GM19395 (cell line): ENCODE measurements around the gene MAPK9.

Experiments used
- ATAC-seq: cut with Tn5 transposase; IDR thresholded peaks from one replicate; pipeline ENCODE4 v1.9.1; 2021; ENCODE audit warnings: mild to moderate bottlenecking, moderate library complexity; ENCODE audit not compliant: unreplicated experiment

MAPK9 gene

DNA sequence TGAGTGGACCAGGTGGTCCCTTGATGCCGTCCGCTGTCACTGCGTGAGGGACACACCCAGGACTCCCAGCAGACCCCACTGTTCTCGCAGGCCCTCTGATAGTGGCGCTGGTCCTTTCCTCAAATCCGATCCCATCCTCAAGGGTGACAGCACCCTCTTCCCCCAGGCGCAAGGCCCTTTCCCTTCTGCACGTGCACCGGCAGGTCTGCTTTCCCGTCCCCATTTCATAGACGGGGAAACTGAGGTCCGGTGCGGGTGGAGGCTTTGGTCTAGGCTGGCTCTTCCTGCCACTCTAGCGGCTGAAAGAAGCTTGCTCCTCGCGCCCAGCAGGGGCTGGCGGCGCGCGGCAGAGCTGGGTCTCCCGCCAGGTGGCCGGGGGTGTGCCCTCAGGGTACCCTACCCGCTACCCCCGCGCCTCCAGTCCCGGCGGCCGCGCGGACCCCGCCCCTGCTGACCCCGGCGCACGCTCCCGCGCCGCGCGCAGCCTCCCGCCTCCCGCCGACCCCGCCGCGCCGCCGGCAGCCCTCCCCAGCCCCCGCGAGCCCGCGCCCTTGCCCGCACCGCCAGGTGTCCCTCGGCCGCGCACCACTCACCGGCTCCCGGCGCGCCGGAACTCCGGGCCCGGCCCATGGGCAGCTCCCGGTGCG is 83.3 kb downstream of the MAPK9 start:
- ATAC-seq, result no peak

DNA sequence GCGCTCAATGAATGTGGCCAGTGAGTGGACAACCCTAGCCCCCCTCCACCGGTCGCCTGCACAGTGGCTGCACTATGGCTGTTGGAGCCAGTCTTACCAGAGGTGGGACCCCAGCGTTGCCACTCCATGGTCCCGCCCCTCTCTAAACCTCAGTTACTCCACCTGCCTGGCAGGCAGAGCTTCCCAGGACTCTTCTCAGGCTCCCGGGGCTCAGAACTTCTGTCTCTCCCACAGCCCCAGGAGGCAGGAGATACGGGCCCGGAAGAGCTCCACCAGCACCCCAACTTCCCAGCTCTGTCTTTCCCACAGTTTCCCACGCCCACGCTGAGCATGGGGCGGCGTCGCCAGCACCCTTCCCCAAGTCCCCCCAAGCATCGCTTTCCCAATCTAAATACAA is 83.8 kb downstream of the MAPK9 start:
- ATAC-seq, result no peak

- no peak for ATAC-seq
These were observed 84.3 kb downstream of the MAPK9 start for GRCh38 chr5:180207593-180207992.

- ATAC-seq, result no peak
These were observed 84.9 kb downstream of the MAPK9 start for GRCh38 chr5:180206993-180207392.

DNA sequence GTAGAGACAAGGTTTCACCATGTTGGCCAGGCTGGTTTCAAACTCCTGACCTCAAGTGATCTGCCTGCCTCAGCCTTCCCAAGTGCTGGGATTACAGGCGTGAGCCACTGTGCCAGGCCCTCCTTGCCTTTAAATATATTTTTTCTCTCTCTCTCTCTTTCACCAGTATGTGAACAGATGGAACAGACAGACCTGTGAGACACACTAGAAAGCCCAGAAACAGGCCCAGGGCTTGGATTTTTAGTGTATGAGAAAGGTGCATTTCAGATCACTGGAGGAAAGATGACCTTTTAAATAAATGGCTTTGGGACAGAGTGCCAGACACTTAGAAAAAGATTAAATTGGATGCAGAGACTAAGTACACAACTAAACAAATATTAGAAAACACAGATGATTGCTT is 86.0 kb downstream of the MAPK9 start:
- ATAC-seq, result no peak

GRCh38 chr5:180204276-180204819 is 87.5 kb downstream of the MAPK9 start:
- no peak for ATAC-seq

DNA sequence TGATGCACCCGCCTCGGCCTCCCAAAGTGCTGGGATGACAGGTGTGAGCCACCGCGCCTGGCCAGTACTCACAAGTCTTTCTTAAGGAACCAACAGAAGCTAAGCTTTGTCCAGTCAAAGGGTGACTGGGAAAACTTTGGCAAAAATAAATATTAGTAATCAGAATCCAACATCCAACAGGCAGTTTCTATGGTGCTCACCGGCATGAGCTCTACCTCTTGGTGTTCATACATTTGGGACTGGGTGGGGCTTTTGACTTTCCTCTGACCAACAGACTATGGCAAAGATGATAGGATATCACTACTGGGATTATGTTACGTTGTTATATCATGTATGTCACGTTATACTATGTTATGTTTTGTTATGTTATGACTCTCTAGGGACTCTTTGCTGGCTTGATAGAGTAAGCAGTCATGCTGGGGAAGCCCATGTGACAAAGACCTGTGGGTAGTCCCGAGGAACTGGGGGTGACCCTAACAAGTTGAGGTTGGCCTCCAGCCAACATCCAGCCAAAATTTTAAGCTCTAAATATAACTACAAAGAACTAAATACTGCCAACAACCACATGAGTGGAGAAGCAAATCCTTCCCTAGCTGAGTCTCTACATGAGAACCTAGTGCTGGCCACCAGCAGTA is 88.8 kb downstream of the MAPK9 start:
- no peak for ATAC-seq

DNA sequence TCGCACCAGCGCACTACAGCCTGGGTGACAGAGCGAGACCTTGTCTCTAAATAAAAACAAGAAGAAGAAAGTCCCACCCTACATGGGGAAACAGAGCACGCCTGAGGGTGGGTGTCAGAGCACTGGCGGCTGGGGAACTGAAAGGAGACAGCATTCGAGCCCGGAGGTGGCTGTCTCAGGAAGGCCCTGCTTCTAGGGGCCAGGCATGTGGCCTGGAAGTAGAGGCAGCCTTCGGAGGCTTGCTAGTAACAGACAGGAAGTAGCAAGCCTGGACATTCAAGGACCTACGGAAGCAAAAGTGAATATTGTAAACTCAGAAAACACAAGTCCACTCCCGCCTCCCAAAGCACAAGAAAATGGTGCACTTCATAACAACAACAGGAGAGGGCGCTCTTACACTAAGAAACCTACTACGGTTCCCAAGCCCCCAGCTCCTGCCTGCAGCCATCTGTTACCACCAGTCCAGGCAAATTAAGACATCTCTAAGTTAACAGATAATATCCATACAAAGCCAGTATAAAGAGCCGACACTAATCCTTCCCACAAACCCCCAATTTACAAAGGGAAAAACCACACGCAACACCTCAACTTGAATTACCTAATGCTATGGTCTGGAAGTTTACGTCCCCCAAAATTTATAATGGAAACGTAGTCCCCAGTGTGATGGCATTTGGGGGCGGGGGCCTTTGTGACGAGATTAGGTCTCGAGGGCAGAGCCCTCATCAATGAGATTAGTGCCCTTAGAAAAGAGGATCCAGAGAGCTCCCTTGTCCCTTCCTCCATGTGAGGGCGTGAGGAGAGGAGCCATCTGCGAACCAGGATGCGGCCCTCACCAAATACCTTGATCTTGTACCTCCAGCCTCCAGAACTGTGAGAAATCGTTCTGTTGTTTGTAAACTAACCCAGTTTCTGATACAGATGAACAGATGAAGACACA is 90.6 kb downstream of the MAPK9 start:
- no peak for ATAC-seq

GRCh38 chr5:180199390-180199789 is 92.5 kb downstream of the MAPK9 start:
- ATAC-seq, result no peak

GRCh38 chr5:180198208-180198607 is 93.7 kb downstream of the MAPK9 start:
- ATAC-seq, result no peak

DNA sequence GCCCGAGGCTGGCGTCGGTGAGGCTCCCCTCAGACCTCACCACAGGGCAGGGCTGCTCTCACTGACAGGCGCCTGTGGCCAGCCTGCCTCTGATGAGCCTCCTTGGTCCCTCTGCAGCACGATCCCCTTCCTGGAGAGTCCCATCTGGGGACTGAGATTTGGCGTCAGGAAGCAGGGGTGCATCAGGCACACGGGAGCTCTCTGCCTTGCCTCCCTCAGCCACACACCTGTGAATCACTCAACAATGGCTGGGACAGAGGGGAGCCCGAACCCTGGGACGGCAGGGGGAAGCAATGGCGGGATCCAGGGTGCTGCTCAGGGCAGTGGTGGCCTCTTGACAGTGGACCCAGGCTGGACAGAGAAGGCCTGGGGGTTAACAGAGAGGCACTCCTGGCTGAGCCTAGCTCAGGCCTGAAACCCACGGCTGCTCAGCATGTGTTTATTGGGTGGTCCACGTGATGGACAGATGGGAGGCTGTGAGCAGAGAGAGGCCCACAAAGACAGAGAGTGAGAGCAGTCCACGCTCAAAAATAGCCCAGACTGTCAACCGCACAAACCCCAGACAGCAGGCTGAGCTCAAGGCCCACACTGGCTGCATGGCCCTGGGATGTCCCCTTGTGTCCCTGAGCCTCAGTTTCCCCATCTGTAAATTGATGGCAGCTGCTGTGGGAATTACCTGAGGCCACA is 94.7 kb downstream of the MAPK9 start:
- ATAC-seq, result no peak

DNA sequence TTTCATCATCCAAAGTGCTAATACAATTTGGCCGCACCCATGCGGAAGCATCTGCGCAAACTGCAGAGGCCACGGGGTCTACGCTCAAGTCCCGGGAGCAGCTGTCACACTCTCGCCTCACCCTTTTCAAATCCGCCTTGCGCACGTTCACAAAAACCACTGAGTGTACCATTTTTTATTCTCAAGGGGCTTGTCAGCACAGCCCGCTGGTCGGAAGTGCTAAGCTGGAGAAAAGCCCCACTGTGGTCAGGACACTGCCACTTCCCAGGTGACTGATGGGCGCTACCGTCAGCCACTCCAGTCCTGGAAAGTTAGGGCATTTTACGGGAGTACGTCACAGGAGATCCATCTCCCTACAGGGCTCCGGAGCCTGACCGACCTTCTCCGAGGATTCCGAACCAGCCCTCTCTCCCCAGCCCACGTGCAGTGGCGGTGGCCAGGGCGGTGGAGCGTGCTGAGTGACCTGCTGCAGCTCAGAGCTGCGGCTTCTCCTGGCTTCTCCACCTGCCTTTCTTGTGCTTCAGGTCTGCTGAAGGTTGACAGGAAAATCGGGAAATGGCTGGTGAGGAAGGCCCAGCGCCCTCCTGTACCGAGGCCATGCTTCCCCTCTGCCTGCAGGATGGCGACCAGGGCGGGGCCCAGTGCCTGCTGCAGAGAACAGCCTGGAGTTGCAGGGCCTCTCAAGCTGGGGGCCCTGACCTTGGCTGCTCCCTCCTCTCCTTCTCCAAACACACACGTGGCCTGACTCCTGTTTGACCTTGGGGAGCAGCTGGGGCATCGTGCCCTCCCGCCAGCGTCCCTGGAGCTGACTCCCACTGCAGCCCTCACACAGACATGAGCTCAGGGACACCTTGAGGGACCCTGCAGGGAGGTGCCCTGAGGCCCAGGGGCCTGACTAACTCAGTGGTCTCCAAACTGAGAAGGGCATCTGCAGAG is 97.2 kb downstream of the MAPK9 start:
- ATAC-seq, result no peak

- no peak for ATAC-seq
These were observed 98.0 kb downstream of the MAPK9 start for GRCh38 chr5:180193749-180194375.

DNA sequence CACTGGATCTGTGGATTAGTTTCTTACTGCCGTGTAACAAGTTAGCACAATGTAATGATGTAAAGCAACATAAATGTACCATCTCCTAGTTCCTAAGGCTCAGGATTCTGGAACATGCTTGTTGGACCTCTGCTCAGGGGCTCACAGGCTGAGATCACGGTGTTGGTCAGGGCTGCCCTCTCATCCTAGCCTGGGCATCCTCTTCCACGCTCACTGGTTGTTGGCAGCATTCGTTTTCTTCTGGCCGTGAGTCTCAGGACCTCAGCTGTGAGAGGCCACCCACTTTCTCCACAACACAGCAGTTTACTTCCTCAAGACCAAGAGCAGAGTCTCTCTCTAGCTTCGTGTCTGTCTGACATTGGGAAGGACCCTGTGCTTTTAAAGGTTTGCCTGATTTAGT is 100.2 kb downstream of the MAPK9 start:
- no peak for ATAC-seq

GRCh38 chr5:180187767-180188166 is 104.1 kb downstream of the MAPK9 start:
- ATAC-seq, result no peak
